Measurements from ENCODE around the gene TRAT1.

TRAT1 gene

DNA sequence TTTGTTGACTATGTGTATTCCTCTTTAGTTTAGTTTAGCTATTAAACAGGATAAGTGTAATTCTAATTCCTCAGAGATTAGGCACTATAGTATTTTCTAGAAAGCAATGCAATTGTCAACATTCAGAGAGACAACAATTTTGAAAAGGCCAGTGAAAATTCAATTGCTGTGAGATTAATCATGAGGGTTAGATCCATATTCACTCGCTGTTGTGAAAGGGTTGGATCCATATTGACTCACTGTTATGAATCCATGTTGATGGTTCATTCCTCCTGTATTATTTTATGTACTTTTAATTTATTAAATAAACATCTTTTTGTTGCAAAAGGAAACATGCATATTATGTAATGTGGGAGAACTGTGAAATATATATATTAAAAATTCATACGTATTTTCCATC, 641 bp downstream of the TRAT1 start:
- TF ChIP-seq, protein P1, sequence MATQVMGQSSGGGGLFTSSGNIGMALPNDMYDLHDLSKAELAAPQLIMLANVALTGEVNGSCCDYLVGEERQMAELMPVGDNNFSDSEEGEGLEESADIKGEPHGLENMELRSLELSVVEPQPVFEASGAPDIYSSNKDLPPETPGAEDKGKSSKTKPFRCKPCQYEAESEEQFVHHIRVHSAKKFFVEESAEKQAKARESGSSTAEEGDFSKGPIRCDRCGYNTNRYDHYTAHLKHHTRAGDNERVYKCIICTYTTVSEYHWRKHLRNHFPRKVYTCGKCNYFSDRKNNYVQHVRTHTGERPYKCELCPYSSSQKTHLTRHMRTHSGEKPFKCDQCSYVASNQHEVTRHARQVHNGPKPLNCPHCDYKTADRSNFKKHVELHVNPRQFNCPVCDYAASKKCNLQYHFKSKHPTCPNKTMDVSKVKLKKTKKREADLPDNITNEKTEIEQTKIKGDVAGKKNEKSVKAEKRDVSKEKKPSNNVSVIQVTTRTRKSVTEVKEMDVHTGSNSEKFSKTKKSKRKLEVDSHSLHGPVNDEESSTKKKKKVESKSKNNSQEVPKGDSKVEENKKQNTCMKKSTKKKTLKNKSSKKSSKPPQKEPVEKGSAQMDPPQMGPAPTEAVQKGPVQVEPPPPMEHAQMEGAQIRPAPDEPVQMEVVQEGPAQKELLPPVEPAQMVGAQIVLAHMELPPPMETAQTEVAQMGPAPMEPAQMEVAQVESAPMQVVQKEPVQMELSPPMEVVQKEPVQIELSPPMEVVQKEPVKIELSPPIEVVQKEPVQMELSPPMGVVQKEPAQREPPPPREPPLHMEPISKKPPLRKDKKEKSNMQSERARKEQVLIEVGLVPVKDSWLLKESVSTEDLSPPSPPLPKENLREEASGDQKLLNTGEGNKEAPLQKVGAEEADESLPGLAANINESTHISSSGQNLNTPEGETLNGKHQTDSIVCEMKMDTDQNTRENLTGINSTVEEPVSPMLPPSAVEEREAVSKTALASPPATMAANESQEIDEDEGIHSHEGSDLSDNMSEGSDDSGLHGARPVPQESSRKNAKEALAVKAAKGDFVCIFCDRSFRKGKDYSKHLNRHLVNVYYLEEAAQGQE (IDR thresholded peaks at IDR 0.05; ENCODE audit: low read depth), result no peak
- TF ChIP-seq EGR1 (IDR thresholded peaks at IDR 0.05) (no peak), FOXM1 (IDR thresholded peaks at IDR 0.05; ENCODE audit: borderline replicate concordance, low read depth) (no peak), TAF1 (IDR thresholded peaks at IDR 0.05; ENCODE audit: low read depth) (no peak), EP300 (IDR thresholded peaks at IDR 0.05; ENCODE audit: borderline replicate concordance) (no peak), RAD21 (IDR thresholded peaks at IDR 0.05; ENCODE audit: low read depth) (no peak), ZBTB7A (IDR thresholded peaks at IDR 0.05; ENCODE audit: low read depth) (no peak), NFIC (IDR thresholded peaks at IDR 0.05) (no peak), MAX (IDR thresholded peaks at IDR 0.05) (no peak), USF1 (IDR thresholded peaks at IDR 0.05) (no peak), YY1 (IDR thresholded peaks at IDR 0.05; ENCODE audit: low read depth) (no peak), TCF12 (IDR thresholded peaks at IDR 0.05; ENCODE audit: low read depth) (no peak), CREB1 (IDR thresholded peaks at IDR 0.05; ENCODE audit: low read depth) (no peak), TEAD4 (IDR thresholded peaks at IDR 0.05) (no peak), CEBPB (IDR thresholded peaks at IDR 0.05) (no peak)

DNA sequence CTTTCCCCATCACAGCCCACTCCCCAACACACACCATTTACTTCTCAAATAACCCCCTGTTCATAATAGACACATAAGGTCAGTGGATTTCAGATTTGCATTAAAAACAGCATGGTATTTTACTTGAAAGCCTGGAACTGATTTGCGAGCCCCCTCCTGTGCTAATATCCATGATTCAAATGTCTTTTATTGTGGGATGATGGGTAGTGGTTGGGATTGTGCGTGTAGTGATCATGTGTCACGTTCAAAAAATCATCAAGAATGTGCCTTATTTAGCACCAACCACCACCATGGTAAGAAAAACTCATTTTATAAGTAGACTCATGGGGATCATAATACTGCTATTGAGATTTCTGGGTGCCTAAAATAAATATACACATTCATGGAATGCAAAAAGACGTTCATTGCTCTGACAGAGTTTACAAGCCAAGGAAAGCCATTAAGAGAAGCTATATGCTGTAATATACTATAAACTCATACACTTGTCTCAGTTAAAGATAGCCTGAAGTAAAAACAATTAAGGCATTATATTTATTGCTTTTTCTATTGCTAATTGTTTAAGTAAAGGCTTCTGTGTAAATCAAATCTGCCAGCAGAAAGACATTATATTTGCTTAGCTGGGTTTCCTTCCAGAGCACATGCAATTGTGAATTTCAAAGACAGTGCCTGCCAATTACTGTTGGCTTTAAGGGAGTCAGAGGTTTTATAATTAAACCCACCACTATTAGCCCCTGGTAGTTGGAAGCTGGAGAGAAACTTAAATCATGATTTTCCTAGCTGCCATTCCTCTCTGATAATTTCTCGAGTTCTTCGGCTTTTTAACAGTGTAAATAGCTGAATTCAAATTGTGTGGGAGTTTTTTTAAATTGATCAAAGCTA, 4.0 kb downstream of the TRAT1 start:
- no peak for TF ChIP-seq TAF1 (IDR thresholded peaks at IDR 0.05; ENCODE audit: low read depth)
- no peak for TF ChIP-seq CREB1 (IDR thresholded peaks at IDR 0.05; ENCODE audit: low read depth)
- TF ChIP-seq YY1 (IDR thresholded peaks at IDR 0.05; ENCODE audit: low read depth), result no peak
- no peak for TF ChIP-seq RAD21 (IDR thresholded peaks at IDR 0.05; ENCODE audit: low read depth)
- no peak for TF ChIP-seq ZBTB7A (IDR thresholded peaks at IDR 0.05; ENCODE audit: low read depth)
- TF ChIP-seq MAX (IDR thresholded peaks at IDR 0.05), result no peak
- no peak for TF ChIP-seq CEBPB (IDR thresholded peaks at IDR 0.05)
- no peak for TF ChIP-seq EP300 (IDR thresholded peaks at IDR 0.05; ENCODE audit: borderline replicate concordance)
- TF ChIP-seq USF1 (IDR thresholded peaks at IDR 0.05), result no peak
- TF ChIP-seq FOXM1 (IDR thresholded peaks at IDR 0.05; ENCODE audit: borderline replicate concordance, low read depth), result no peak
- no peak for TF ChIP-seq NFIC (IDR thresholded peaks at IDR 0.05)
- TF ChIP-seq EGR1 (IDR thresholded peaks at IDR 0.05), result no peak

GRCh38 chr3:108830381-108830780, 7.8 kb downstream of the TRAT1 start:
- no peak for TF ChIP-seq EGR1 (IDR thresholded peaks at IDR 0.05)
- TF ChIP-seq YY1 (IDR thresholded peaks at IDR 0.05; ENCODE audit: low read depth), result no peak

DNA sequence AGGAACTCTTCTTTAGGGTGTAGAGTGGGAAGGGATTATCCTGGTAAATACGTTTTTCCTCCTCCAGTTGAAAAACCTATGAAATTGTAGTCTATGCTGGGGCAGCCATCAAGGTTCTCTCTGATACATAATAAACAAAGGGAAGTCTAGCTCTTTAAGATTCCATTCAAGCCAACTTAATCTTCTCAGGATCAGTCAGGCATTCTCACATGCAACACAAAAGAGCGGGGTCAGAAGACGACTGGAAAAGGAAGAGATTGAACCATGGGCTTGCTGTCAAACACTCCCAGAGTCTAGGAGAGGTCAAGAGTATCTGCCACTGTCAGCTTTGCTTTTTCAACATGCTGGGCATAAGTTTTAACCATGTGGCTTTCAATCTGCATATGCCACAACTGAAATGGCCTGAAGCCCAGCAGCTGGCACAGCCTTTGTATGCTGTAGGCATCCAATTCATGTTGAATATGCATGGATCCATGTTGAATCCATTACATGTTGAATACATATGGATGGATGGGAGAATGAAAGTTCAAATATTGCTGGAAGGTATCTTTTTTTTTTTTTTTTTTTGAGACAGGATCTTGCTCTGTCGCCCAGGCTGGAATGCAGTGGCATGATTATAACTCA, 8.5 kb downstream of the TRAT1 start:
- TF ChIP-seq TEAD4 (IDR thresholded peaks at IDR 0.05) (no peak), CREB1 (IDR thresholded peaks at IDR 0.05; ENCODE audit: low read depth) (no peak), EGR1 (IDR thresholded peaks at IDR 0.05) (no peak), YY1 (IDR thresholded peaks at IDR 0.05; ENCODE audit: low read depth) (no peak), FOXM1 (IDR thresholded peaks at IDR 0.05; ENCODE audit: borderline replicate concordance, low read depth) (no peak), TAF1 (IDR thresholded peaks at IDR 0.05; ENCODE audit: low read depth) (no peak), CEBPB (IDR thresholded peaks at IDR 0.05) (no peak), MAX (IDR thresholded peaks at IDR 0.05) (no peak), RAD21 (IDR thresholded peaks at IDR 0.05; ENCODE audit: low read depth) (no peak), EP300 (IDR thresholded peaks at IDR 0.05; ENCODE audit: borderline replicate concordance) (no peak)
- TF ChIP-seq, protein P1 (IDR thresholded peaks at IDR 0.05; ENCODE audit: low read depth), result no peak

GRCh38 chr3:108833611-108834010, 11.0 kb downstream of the TRAT1 start:
- TF ChIP-seq TEAD4 (IDR thresholded peaks at IDR 0.05), result no peak
- TF ChIP-seq, protein P1 (IDR thresholded peaks at IDR 0.05; ENCODE audit: low read depth), result no peak
- TF ChIP-seq FOXM1 (IDR thresholded peaks at IDR 0.05; ENCODE audit: borderline replicate concordance, low read depth), result no peak
- no peak for TF ChIP-seq TAF1 (IDR thresholded peaks at IDR 0.05; ENCODE audit: low read depth)
- no peak for TF ChIP-seq CREB1 (IDR thresholded peaks at IDR 0.05; ENCODE audit: low read depth)
- no peak for TF ChIP-seq MAX (IDR thresholded peaks at IDR 0.05)
- TF ChIP-seq CEBPB (IDR thresholded peaks at IDR 0.05), result no peak
- TF ChIP-seq USF1 (IDR thresholded peaks at IDR 0.05), result no peak
- TF ChIP-seq ZBTB7A (IDR thresholded peaks at IDR 0.05; ENCODE audit: low read depth), result no peak
- no peak for TF ChIP-seq RAD21 (IDR thresholded peaks at IDR 0.05; ENCODE audit: low read depth)
- no peak for TF ChIP-seq EP300 (IDR thresholded peaks at IDR 0.05; ENCODE audit: borderline replicate concordance)
- no peak for TF ChIP-seq TCF12 (IDR thresholded peaks at IDR 0.05; ENCODE audit: low read depth)
- TF ChIP-seq YY1 (IDR thresholded peaks at IDR 0.05; ENCODE audit: low read depth), result no peak
- no peak for TF ChIP-seq NFIC (IDR thresholded peaks at IDR 0.05)
- no peak for TF ChIP-seq EGR1 (IDR thresholded peaks at IDR 0.05)

Data from Ishikawa (cell line).